DMS 273 (cell line): ENCODE results near the gene RPS15.
A peak's percentile ranks its signal among the peaks of the same experiment; 100 is the strongest.

Experiments used
- DNase-seq: peaks from one replicate; lab custom pipeline; 2025; ENCODE audit not compliant: unreplicated experiment; lab: John Stamatoyannopoulos, UW

RPS15 gene

DNA sequence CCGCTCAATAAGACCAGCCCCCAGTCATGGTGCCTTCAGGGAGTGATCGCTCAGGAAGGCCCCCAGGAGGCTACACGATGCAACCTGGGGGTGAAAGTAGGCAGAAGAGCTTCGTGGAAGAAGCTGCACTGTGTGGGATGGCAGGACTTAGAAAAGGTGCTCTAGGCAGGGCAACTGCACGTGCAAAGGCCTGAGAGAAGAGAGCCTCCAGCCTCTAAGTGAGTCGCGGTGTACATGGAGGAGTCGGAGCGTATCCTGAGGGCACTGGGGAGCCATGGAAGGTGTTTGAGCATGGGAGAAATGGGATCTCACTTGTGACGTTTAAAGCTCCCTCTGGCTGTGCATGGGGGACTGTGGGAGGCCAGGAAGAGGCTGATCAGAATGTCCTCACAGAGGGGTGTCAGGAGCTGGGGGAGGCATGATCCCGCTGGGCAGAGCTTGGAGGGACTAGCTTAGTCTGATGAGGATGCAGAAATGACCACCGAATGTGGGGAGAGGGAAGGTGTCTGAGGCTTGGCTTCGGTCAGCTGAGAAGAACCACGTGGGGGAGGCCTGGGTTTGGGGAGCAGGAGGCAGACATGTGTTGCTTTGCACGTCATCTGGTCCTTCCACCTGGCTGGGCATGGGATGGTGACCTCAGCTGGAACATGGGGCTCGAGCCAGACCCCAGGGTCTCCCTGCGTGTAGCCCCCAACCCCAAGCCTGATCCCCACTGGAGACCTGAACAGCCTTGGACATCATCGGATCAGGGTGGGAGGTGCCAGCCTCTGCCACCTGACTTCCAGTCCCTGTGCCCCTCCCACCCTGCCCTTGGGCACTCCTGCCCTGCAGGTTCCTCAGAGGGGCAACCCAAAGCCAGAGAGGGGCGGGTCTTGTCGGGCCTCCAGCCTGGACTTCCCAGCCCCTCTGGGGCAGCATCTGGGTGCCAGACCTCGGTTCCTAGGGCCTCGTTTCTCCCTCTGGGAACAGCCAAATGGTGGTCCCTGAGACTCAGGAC is 12.8 kb downstream of the RPS15 start:
- DNase-seq, result peak; percentile 54

GRCh38 chr19:1451916-1452801 is 14.0 kb downstream of the RPS15 start:
- DNase-seq, result no peak

DNA sequence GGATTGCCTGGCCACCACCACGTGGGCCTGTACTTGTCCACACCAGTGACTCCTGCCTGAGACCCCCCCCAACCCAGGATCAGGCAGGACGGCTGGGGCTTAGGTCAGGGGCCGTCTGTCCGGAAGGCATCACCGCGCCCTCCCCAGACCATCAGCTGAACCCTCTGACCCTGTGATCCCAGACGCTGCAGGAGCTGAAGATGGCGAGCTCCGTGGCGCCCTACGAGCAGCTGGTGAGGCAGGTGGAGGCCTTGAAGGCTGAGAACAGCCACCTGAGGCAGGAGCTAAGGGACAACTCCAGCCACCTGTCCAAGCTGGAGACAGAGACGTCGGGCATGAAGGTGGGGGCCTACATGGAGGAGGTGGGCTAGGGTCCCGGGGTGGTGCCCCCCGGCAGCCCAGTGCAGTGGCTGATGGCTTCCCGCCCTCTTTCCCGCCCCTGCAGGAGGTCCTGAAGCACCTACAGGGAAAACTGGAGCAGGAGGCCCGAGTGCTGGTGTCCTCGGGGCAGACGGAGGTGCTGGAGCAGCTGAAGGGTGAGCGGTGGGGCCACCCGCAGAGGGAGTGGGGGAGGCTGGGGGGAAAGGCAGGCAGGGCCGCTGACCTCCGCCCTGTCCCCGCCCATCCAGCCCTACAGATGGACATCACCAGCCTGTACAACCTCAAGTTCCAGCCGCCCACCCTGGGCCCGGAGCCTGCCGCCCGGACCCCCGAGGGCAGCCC is 14.8 kb downstream of the RPS15 start:
- peak; percentile 60 for DNase-seq

- DNase-seq, result peak; percentile 94
Observed at GRCh38 chr19:1453525-1454364, 15.5 kb downstream of the RPS15 start.

DNA sequence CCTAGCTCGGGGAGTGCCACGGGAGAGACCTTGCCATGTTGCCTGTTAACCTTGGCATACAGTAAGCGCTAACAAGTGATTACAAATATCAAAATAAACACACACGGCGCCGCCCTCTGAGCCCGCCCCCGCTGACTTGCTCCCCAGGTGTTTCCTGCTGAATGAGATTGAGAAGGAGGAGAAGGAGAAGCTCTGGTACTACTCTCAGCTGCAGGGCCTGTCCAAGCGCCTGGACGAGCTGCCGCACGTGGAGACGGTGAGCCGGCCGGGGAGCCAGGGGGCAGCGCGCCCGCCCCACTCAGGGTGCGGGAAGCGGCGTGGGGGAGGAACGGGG is 16.8 kb downstream of the RPS15 start:
- DNase-seq, result no peak

- peak; percentile 72 for DNase-seq
Observed at GRCh38 chr19:1455336-1456120, 17.3 kb downstream of the RPS15 start.

- DNase-seq, result no peak
Observed at GRCh38 chr19:1456121-1456900, 18.1 kb downstream of the RPS15 start.

- DNase-seq, result no peak
Observed at GRCh38 chr19:1457031-1457739, 19.0 kb downstream of the RPS15 start.

DNA sequence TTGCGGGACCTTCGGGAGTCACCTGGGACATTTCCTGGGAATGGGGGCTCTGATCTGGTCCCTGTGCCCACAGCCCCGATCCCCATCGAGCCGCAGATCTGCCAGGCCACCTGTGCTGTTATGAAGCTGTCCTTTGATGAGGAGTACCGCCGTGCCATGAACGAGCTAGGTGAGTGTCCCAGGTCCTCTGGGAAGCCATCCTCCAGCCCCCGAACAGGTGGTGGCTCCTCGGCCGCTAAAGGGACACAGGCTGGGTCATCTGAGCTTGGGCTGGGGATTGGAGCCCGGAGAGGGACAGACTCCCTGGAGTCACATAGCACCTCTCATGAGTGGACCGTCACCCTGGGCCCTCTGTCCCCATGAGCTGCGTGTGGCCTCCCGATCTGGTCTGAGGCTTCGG is 19.7 kb downstream of the RPS15 start:
- DNase-seq, result no peak

DNA sequence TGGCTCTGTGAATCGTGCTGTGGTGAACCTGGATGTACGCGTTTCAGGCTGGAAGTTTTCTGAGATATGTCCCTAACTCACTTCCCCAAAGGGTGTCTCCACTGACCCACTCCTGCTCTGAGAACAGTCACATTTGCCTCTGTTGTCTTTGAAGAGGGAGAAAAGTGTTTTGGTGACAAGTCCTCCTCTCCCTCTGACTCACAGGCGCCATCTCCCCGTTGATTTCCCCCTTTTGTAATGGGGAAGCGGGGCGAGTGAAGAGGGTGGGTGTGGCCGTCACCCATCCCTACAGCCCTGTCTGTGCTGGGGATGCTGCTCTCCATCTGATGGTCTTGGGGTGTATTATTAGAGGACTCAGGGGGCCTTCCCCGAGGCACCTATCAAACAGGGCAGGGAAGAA is 21.3 kb downstream of the RPS15 start:
- no peak for DNase-seq

DNA sequence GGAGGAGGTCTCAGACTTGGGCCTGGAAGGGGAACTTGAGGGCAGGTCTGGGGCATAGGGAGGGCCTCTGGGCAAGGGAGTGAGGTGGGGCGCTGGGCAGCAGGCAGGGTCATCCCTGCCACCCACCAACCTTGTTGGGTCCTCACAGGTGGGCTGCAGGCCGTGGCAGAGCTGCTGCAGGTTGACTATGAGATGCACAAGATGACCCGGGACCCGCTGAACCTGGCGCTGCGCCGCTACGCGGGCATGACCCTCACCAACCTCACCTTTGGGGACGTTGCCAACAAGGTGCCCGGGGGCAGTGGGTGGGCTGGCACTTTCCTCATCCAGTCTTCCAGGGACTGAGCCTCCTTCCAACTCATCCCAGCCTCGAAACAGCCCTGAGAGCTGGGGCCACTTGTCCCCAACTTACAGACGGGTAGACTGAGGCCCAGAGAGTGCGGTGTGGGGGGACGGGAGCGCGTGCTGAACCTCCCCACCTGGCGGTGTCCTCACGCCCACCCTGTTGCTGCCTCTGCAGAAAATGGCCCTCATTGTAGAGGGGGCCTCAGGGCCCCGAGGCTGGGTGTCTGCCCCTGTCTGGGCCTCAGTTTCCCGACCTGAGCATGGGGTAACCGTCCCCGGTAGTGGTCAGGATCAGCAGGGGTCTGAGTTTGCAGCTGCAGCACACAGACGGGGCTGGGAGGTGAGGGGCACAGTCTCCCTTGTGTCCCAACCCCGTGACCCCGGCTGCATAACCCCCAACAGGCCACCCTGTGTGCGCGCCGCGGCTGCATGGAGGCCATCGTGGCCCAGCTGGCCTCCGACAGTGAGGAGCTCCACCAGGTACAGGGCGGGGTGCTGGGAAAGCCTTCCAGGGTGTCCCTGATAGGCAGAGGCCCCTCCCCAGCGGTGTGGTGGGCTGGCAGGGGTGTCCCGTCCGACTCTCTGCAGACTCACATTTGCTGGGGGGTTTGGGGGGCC is 22.1 kb downstream of the RPS15 start:
- DNase-seq, result no peak

- DNase-seq, result no peak
Observed at GRCh38 chr19:1461862-1462261, 23.7 kb downstream of the RPS15 start.

DNA sequence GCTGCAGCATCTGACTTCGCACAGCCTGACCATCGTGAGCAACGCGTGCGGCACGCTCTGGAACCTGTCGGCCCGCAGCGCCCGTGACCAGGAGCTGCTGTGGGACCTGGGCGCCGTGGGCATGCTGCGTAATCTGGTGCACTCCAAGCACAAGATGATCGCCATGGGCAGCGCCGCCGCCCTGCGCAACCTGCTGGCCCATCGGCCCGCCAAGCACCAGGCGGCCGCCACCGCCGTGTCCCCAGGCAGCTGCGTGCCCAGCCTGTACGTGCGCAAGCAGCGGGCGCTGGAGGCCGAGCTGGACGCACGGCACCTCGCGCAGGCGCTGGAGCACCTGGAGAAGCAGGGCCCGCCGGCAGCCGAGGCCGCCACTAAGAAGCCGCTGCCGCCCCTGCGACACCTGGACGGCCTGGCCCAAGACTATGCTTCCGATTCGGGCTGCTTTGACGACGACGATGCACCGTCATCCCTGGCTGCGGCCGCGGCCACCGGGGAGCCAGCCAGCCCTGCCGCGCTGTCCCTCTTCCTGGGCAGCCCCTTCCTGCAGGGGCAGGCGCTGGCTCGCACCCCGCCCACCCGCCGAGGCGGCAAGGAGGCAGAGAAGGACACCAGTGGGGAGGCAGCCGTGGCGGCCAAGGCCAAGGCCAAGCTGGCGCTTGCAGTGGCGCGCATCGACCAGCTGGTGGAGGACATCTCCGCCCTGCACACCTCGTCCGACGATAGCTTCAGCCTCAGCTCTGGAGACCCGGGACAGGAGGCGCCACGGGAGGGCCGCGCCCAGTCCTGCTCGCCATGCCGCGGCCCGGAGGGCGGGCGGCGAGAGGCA is 27.2 kb downstream of the RPS15 start:
- DNase-seq, result no peak

- DNase-seq, result no peak
Observed at GRCh38 chr19:1466018-1466460, 27.8 kb downstream of the RPS15 start.

DNA sequence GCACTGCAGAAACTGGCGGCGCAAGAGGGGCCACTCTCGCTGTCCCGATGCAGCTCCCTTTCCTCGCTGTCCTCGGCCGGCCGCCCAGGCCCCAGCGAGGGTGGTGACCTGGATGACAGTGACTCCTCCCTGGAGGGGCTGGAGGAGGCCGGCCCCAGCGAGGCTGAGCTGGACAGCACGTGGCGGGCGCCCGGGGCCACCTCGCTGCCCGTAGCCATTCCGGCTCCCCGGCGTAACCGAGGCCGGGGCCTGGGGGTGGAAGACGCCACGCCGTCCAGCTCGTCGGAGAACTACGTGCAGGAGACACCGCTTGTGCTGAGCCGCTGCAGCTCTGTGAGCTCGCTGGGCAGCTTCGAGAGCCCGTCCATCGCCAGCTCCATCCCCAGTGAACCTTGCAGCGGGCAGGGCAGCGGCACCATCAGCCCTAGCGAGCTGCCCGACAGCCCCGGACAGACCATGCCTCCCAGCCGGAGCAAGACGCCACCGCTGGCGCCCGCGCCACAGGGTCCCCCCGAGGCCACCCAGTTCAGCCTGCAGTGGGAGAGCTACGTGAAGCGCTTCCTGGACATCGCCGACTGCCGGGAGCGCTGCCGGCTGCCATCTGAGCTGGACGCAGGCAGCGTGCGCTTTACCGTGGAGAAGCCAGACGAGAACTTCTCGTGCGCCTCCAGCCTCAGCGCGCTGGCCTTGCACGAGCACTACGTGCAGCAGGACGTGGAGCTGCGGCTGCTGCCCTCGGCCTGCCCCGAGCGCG is 28.4 kb downstream of the RPS15 start:
- DNase-seq, result no peak

- no peak for DNase-seq
Observed at GRCh38 chr19:1467215-1467489, 29.0 kb downstream of the RPS15 start.
